HEK293 (cell line): ENCODE data around the gene MSI1.

Experiments used
- HOXD13 ChIP-seq: sonication (generic); formaldehyde crosslinking; IDR thresholded peaks from 2 replicates; pipeline ENCODE4 v1.8.0; 2022; ENCODE audit warnings: missing genetic modification reagents, borderline replicate concordance
- KLF8 ChIP-seq: fragments of 450-650 bp; formaldehyde crosslinking; IDR thresholded peaks from 2 replicates; pipeline ENCODE4 v1.5.1; 2016; ENCODE audit warnings: missing biosample characterization, missing genetic modification characterization
- MZF1 ChIP-seq: fragments of 450-650 bp; formaldehyde crosslinking; IDR thresholded peaks from 2 replicates; pipeline ENCODE4 v1.5.1; 2017; ENCODE audit warnings: missing biosample characterization, missing genetic modification characterization, borderline replicate concordance
- OVOL3 ChIP-seq: fragments of 450-650 bp; formaldehyde crosslinking; IDR thresholded peaks from 2 replicates; pipeline ENCODE4 v1.5.1; 2016; ENCODE audit warnings: missing biosample characterization, missing genetic modification characterization
- ZBTB48 ChIP-seq: fragments of 450-650 bp; formaldehyde crosslinking; IDR thresholded peaks from 2 replicates; pipeline ENCODE4 v1.5.1; 2016; ENCODE audit warnings: missing biosample characterization, missing genetic modification characterization
- ZFP69B ChIP-seq: fragments of 450-650 bp; formaldehyde crosslinking; IDR thresholded peaks from 2 replicates; pipeline ENCODE4 v1.5.1; 2016; ENCODE audit warnings: missing biosample characterization, missing genetic modification characterization
- ZNF112 ChIP-seq: fragments of 450-650 bp; formaldehyde crosslinking; IDR thresholded peaks from 2 replicates; pipeline ENCODE4 v1.5.0; 2017; ENCODE audit warnings: missing biosample characterization, missing genetic modification characterization
- ZNF146 ChIP-seq: fragments of 450-650 bp; formaldehyde crosslinking; IDR thresholded peaks from 2 replicates; pipeline ENCODE4 v1.5.1; 2016; ENCODE audit warnings: missing biosample characterization, missing genetic modification characterization
- ZNF174 ChIP-seq: fragments of 450-650 bp; formaldehyde crosslinking; IDR thresholded peaks from 2 replicates; pipeline ENCODE4 v1.5.0; 2017; ENCODE audit warnings: missing biosample characterization, mild to moderate bottlenecking, missing genetic modification characterization
- ZNF214 ChIP-seq: fragments of 450-650 bp; formaldehyde crosslinking; IDR thresholded peaks from 2 replicates; pipeline ENCODE4 v1.5.1; 2017; ENCODE audit warnings: missing biosample characterization, mild to moderate bottlenecking, missing genetic modification characterization, borderline replicate concordance
- ZNF23 ChIP-seq: fragments of 450-650 bp; formaldehyde crosslinking; IDR thresholded peaks from 2 replicates; pipeline ENCODE4 v1.5.1; 2016; ENCODE audit warnings: missing biosample characterization, missing genetic modification characterization, borderline replicate concordance
- ZNF311 ChIP-seq: fragments of 450-650 bp; formaldehyde crosslinking; IDR thresholded peaks from 2 replicates; pipeline ENCODE4 v1.5.1; 2017; ENCODE audit warnings: missing biosample characterization, missing genetic modification characterization, borderline replicate concordance
- ZNF391 ChIP-seq: fragments of 450-650 bp; formaldehyde crosslinking; IDR thresholded peaks from 2 replicates; pipeline ENCODE4 v1.5.1; 2016; ENCODE audit warnings: low read depth, missing biosample characterization, missing genetic modification characterization, borderline replicate concordance
- ZNF548 ChIP-seq: fragments of 450-650 bp; formaldehyde crosslinking; IDR thresholded peaks from 2 replicates; pipeline ENCODE4 v1.5.1; 2016; ENCODE audit warnings: missing biosample characterization, missing genetic modification characterization
- ZNF624 ChIP-seq: fragments of 450-650 bp; formaldehyde crosslinking; IDR thresholded peaks from 2 replicates; pipeline ENCODE4 v1.5.1; 2017; ENCODE audit warnings: missing biosample characterization, missing genetic modification characterization
- ZNF701 ChIP-seq: fragments of 450-650 bp; formaldehyde crosslinking; IDR thresholded peaks from 2 replicates; pipeline ENCODE4 v1.5.1; 2016; ENCODE audit warnings: missing biosample characterization, missing genetic modification characterization
- ZNF777 ChIP-seq: fragments of 450-650 bp; formaldehyde crosslinking; IDR thresholded peaks from 2 replicates; pipeline ENCODE4 v1.5.1; 2017; ENCODE audit warnings: missing biosample characterization, missing genetic modification characterization, borderline replicate concordance
- ZNF837 ChIP-seq: fragments of 450-650 bp; formaldehyde crosslinking; IDR thresholded peaks from 2 replicates; pipeline ENCODE4 v1.5.1; 2016; ENCODE audit warnings: missing biosample characterization, missing genetic modification characterization
- TF ChIP-seq, protein P1 (sequence below): fragments of 450-650 bp; formaldehyde crosslinking; IDR thresholded peaks from 2 replicates; pipeline ENCODE4 v1.5.1; 2016; ENCODE audit warnings: missing biosample characterization, missing genetic modification characterization
- TF ChIP-seq, protein P2 (sequence below): fragments of 450-650 bp; formaldehyde crosslinking; conservative IDR thresholded peaks from 2 replicates; pipeline ENCODE4 v1.5.1; 2016; ENCODE audit warnings: low read depth, missing biosample characterization, missing genetic modification characterization
- TF ChIP-seq, protein P3 (sequence below): fragments of 450-650 bp; formaldehyde crosslinking; IDR thresholded peaks from 2 replicates; pipeline ENCODE4 v1.5.1; 2016; ENCODE audit warnings: missing biosample characterization, missing genetic modification characterization
- TF ChIP-seq, protein P4 (sequence below): fragments of 450-650 bp; formaldehyde crosslinking; IDR thresholded peaks from 2 replicates; pipeline ENCODE4 v1.5.1; 2016; ENCODE audit warnings: missing biosample characterization, missing genetic modification characterization, borderline replicate concordance

The MSI1 gene

DNA sequence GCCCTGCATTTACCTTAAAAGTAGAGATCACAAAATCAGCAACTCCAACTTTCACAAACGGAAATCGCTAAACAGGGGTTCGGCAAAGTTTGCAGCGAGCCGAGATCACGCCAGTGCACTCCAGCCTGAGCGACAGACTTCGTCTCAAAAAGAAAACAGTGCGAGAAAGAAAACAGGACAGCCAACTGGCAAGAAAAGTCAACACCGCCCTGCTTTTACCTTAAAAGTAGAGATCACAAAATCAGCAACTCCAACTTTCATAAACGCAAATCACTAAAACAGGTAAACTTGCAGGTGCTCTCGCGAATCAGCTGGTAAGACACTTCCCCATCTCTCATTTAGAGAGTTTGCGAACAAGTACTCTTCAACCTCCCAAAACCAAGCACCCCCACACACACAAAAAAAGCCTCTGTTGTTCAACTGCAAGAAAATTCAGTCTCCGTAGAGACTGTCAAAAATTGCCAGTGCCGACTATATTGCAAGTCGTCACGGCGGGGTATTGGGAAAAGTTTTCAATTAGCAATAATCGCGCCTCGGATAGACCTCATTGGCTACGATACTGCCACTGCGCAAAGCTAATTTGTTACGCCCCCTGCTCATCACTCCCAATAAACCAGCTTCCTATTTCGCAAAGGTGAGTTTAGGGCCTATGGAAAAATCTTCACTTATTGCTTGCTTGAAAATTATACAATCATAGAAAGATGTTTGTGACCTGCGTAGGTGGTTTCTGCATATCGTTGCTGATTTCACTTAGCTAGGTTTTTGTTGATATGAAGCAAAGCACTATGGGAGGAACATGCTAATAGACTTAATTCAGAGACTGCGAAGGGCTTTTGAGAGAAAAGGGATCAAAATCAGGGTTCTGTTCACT is 76.1 kb downstream of the MSI1 start, which contains the start of gene RNU4-1 (continued):
- TF ChIP-seq ZNF391 (tag by site-specific recombination) (no peak), KLF8 (tag by site-specific recombination) (peak; percentile 33; the same call in 1 of the 2 replicates), ZNF777 (tag by site-specific recombination) (no peak), ZNF548 (tag by site-specific recombination) (no peak), ZNF624 (tag by site-specific recombination) (0 out of 2 replicates have a peak, but pooled peaks have one; percentile 64), HOXD13 (CRISPR knock-in tag) (no peak), ZNF214 (no peak), ZNF174 (no peak), ZBTB48 (peak; percentile 56; the same call in 1 of the 2 replicates), ZNF311 (tag by site-specific recombination) (no peak), MZF1 (tag by site-specific recombination) (0 out of 2 replicates have a peak, but pooled peaks have one; percentile 55), ZNF23 (tag by site-specific recombination) (no peak), ZFP69B (tag by site-specific recombination) (no peak), ZNF112 (tag by site-specific recombination) (no peak), ZNF837 (tag by site-specific recombination) (no peak), ZNF146 (tag by site-specific recombination) (peak; percentile 2; the same call in 1 of the 2 replicates), ZNF701 (tag by site-specific recombination) (no peak), OVOL3 (no peak)
- TF ChIP-seq, protein P1, sequence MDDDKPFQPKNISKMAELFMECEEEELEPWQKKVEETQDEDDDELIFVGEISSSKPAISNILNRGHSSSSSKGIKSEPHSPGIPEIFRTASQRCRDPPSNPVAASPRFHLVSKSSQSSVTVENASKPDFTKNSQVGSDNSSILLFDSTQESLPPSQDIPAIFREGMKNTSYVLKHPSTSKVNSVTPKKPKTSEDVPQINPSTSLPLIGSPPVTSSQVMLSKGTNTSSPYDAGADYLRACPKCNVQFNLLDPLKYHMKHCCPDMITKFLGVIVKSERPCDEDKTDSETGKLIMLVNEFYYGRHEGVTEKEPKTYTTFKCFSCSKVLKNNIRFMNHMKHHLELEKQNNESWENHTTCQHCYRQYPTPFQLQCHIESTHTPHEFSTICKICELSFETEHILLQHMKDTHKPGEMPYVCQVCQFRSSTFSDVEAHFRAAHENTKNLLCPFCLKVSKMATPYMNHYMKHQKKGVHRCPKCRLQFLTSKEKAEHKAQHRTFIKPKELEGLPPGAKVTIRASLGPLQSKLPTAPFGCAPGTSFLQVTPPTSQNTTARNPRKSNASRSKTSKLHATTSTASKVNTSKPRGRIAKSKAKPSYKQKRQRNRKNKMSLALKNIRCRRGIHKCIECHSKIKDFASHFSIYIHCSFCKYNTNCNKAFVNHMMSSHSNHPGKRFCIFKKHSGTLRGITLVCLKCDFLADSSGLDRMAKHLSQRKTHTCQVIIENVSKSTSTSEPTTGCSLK (tag by site-specific recombination), result no peak
- TF ChIP-seq, protein P2, sequence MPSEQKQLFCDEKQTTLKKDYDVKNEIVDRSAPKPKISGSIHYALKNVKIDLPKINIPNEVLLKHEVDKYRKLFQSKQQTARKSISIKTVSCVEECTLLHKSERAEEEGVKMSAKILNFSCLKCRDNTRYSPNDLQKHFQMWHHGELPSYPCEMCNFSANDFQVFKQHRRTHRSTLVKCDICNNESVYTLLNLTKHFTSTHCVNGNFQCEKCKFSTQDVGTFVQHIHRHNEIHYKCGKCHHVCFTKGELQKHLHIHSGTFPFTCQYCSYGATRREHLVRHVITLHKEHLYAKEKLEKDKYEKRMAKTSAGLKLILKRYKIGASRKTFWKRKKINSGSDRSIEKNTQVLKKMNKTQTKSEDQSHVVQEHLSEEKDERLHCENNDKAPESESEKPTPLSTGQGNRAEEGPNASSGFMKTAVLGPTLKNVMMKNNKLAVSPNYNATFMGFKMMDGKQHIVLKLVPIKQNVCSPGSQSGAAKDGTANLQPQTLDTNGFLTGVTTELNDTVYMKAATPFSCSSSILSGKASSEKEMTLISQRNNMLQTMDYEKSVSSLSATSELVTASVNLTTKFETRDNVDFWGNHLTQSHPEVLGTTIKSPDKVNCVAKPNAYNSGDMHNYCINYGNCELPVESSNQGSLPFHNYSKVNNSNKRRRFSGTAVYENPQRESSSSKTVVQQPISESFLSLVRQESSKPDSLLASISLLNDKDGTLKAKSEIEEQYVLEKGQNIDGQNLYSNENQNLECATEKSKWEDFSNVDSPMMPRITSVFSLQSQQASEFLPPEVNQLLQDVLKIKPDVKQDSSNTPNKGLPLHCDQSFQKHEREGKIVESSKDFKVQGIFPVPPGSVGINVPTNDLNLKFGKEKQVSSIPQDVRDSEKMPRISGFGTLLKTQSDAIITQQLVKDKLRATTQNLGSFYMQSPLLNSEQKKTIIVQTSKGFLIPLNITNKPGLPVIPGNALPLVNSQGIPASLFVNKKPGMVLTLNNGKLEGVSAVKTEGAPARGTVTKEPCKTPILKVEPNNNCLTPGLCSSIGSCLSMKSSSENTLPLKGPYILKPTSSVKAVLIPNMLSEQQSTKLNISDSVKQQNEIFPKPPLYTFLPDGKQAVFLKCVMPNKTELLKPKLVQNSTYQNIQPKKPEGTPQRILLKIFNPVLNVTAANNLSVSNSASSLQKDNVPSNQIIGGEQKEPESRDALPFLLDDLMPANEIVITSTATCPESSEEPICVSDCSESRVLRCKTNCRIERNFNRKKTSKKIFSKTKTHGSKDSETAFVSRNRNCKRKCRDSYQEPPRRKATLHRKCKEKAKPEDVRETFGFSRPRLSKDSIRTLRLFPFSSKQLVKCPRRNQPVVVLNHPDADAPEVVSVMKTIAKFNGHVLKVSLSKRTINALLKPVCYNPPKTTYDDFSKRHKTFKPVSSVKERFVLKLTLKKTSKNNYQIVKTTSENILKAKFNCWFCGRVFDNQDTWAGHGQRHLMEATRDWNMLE (tag by site-specific recombination), result no peak; the same call in 1 of the 2 replicates
- TF ChIP-seq, protein P3, sequence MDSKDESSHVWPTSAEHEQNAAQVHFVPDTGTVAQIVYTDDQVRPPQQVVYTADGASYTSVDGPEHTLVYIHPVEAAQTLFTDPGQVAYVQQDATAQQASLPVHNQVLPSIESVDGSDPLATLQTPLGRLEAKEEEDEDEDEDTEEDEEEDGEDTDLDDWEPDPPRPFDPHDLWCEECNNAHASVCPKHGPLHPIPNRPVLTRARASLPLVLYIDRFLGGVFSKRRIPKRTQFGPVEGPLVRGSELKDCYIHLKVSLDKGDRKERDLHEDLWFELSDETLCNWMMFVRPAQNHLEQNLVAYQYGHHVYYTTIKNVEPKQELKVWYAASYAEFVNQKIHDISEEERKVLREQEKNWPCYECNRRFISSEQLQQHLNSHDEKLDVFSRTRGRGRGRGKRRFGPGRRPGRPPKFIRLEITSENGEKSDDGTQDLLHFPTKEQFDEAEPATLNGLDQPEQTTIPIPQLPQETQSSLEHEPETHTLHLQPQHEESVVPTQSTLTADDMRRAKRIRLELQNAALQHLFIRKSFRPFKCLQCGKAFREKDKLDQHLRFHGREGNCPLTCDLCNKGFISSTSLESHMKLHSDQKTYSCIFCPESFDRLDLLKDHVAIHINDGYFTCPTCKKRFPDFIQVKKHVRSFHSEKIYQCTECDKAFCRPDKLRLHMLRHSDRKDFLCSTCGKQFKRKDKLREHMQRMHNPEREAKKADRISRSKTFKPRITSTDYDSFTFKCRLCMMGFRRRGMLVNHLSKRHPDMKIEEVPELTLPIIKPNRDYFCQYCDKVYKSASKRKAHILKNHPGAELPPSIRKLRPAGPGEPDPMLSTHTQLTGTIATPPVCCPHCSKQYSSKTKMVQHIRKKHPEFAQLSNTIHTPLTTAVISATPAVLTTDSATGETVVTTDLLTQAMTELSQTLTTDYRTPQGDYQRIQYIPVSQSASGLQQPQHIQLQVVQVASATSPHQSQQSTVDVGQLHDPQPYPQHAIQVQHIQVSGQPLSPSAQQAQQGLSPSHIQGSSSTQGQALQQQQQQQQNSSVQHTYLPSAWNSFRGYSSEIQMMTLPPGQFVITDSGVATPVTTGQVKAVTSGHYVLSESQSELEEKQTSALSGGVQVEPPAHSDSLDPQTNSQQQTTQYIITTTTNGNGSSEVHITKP (tag by site-specific recombination), result no peak
- TF ChIP-seq, protein P4, sequence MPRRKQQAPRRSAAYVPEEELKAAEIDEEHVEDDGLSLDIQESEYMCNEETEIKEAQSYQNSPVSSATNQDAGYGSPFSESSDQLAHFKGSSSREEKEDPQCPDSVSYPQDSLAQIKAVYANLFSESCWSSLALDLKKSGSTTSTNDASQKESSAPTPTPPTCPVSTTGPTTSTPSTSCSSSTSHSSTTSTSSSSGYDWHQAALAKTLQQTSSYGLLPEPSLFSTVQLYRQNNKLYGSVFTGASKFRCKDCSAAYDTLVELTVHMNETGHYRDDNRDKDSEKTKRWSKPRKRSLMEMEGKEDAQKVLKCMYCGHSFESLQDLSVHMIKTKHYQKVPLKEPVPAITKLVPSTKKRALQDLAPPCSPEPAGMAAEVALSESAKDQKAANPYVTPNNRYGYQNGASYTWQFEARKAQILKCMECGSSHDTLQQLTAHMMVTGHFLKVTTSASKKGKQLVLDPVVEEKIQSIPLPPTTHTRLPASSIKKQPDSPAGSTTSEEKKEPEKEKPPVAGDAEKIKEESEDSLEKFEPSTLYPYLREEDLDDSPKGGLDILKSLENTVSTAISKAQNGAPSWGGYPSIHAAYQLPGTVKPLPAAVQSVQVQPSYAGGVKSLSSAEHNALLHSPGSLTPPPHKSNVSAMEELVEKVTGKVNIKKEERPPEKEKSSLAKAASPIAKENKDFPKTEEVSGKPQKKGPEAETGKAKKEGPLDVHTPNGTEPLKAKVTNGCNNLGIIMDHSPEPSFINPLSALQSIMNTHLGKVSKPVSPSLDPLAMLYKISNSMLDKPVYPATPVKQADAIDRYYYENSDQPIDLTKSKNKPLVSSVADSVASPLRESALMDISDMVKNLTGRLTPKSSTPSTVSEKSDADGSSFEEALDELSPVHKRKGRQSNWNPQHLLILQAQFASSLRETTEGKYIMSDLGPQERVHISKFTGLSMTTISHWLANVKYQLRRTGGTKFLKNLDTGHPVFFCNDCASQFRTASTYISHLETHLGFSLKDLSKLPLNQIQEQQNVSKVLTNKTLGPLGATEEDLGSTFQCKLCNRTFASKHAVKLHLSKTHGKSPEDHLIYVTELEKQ, result 0 out of 2 replicates have a peak, but pooled peaks have one; percentile 6
